ENCODE data around the gene PDF.

PDF gene

DNA sequence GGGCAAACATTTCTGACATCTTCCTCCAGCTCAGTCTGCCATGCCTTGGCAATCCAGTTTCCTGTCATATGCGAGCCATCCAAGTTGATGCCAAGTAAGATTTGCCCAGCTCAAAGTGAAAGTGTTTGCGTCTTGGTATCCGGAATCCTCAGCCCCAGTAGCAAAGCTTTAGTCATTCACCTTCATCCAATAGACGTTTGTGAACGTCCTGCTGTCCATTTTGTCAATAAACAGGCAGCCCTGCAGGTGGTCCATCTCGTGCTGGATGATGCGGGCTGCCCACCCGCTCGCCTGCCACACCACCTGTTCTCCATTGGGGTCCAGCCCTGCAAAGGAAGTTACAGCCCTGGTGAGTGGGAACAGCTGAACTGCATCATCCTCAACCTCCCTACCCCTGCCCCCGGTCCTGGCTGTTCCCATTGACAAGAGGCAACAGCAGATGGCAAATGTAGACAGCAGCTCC is 1.5 kb downstream of the PDF start:
- TF ChIP-seq, protein P1, sequence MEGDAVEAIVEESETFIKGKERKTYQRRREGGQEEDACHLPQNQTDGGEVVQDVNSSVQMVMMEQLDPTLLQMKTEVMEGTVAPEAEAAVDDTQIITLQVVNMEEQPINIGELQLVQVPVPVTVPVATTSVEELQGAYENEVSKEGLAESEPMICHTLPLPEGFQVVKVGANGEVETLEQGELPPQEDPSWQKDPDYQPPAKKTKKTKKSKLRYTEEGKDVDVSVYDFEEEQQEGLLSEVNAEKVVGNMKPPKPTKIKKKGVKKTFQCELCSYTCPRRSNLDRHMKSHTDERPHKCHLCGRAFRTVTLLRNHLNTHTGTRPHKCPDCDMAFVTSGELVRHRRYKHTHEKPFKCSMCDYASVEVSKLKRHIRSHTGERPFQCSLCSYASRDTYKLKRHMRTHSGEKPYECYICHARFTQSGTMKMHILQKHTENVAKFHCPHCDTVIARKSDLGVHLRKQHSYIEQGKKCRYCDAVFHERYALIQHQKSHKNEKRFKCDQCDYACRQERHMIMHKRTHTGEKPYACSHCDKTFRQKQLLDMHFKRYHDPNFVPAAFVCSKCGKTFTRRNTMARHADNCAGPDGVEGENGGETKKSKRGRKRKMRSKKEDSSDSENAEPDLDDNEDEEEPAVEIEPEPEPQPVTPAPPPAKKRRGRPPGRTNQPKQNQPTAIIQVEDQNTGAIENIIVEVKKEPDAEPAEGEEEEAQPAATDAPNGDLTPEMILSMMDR (IDR thresholded peaks at IDR 0.05; ENCODE audit: low read length, missing control alignments), result no peak
- H3K4me3 ChIP-seq (replicated peaks; ENCODE audit: low read depth, low read length), result peak overlapping the region; percentile 69
- peak; percentile 13 for DNase-seq (ENCODE audit: low read depth)

DNA sequence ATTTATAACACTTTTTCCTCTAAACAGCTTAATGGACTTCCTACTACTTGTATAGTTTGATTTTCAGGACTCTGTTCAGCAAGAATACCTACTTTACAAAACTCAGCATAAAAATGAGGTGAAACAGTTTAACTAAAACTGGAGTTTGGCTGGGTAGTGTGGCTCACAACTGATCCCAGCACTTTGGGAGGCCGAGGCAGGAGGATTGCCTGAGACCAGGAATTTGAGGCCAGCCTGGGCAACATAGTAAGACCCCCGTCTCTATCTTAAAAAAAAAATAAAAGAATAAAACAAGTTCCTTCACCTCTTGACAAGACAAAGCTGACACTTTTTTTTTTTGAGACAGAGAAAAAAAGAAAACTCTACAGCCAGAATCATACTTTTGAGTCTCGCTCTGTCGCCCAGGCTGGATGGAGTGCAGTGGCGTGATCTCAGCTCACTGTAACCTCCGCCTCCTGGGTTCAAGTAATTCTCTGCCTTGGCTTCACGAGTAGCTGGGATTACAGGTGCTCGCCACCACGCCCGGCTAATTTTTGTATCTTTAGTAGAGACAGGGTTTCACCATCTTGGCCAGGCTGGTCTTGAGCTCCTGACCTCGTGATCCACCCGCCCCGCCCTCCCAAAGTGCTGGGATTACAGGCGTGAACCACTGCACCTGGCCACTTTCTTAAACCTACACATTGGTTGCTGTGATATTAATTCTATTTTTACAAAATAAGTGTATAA is 2.6 kb downstream of the PDF start:
- no peak overlapping the region for H3K4me3 ChIP-seq (replicated peaks; ENCODE audit: low read depth, low read length)
- TF ChIP-seq, protein P1 (IDR thresholded peaks at IDR 0.05; ENCODE audit: low read length, missing control alignments), result no peak
- DNase-seq (ENCODE audit: low read depth), result no peak

DNA sequence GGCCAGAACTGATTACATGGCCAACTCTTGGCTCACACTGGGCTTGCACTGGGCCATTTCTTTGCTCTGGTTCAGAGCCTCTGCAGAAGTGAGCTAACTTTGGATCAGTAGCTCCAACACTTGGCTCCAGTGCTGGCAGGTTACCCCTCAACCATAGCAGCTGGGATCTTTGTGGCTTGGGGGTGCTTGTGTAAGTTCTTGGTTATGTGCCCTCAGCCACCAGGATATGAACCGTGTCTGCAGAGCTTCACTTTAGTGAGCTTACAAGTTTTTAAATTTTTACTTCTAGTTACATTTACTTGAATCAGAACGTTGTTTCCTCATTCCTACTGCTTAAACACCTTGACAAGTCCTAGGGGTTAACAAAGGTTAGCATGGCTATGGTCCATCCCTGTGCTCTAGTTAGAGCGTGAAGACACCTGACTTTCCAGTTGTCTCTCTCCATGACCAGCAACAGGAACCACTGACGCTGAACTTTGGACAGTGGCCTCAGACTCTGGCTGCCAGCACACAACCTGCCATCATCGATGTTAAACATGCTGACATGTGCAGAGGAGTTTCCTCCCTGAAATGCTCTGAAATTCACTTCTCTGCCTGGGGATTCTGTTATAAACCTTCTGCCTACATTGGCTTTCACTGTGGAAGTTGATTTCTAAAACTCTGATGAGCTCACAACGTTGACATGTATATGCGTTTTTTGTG is 4.1 kb downstream of the PDF start:
- H3K4me3 ChIP-seq (replicated peaks; ENCODE audit: low read depth, low read length), result no peak overlapping the region
- DNase-seq (ENCODE audit: low read depth), result no peak
- TF ChIP-seq, protein P1 (IDR thresholded peaks at IDR 0.05; ENCODE audit: low read length, missing control alignments), result no peak

DNA sequence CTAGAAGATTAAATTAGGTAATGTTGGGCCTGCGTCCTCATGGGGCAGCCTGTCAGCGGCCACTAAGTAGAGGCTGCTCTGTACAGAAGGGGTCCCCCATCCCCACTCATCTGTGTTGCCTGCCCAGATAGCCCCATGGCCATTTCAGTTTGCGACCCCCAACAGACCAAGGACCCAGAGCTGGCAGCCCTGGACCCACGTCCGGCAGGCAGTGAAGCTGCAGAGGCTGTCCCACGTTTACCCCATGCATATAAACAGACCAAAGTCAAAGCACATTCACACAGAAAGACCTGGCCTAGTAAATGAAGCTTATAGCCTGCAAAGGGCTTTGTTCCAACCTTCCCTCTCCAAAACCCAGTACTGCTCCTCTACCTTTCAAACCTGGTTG is 4.6 kb downstream of the PDF start:
- no peak overlapping the region for H3K4me3 ChIP-seq (replicated peaks; ENCODE audit: low read depth, low read length)

DNA sequence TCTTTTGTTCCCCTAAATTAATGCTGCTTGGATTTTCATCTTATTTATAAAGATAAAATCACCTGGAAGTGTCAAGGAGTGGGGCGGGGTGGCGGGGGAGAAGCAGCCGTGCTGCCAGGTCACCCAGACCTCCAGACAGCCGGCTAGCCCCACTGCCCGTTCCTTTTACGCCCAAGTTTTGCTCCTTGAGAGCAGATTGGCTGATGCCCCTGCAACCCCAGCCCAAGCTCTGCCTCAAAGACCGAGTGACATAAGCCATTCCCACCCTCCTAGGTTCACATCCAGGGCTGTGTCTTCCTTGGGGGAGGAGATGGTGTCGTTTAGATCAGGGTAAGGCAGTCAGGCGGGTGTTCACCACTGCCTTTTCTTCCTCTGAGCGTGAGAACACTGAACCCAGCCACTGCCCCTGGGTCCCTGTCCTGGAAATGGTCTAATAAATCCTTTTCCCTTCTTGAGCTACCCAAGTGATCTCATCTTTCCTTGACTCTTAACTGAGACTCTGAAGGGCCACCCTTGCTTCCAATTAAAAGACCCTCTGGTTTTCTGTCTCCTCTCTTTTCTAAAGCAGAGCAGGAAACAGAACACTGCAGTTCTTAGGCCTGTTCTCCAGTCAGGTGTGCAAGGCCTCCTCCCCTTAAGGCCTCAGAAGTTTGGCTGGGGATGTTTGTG is 5.7 kb downstream of the PDF start:
- no peak for DNase-seq (ENCODE audit: low read depth)
- H3K4me3 ChIP-seq (replicated peaks; ENCODE audit: low read depth, low read length), result no peak overlapping the region
- TF ChIP-seq, protein P1 (IDR thresholded peaks at IDR 0.05; ENCODE audit: low read length, missing control alignments), result no peak

More for the DNA sequence above, 4.6 kb downstream of the PDF start:
- DNase-seq (ENCODE audit: low read depth), result no peak
- TF ChIP-seq, protein P1 (IDR thresholded peaks at IDR 0.05; ENCODE audit: low read length, missing control alignments), result no peak

DNA sequence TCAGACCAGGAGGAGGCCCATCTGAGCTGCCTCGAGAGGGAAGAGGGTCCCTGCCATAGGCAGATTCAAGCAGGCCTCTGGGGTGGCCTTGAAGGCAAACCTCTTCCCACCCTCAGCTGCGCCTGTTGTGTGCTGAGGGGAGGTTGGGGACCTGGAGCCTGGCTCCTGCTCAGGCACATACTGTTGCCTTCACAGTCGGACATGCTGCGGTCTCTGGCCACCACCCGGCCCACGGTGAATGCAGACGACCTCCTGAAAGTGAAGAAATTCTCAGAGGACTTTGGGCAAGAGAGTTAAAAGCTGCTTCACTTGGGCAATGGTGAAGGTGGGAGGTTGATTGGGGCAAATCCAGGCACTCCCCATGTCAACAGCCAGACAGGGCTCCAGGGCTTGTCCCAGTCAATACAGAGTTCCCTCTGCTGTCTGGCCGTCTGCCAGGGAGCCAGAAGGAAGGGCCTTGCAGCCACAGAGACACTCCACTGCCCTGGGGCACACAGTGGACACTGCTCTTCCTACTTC is 6.3 kb downstream of the PDF start:
- TF ChIP-seq, protein P1 (IDR thresholded peaks at IDR 0.05; ENCODE audit: low read length, missing control alignments), result no peak
- no peak for DNase-seq (ENCODE audit: low read depth)
- H3K4me3 ChIP-seq (replicated peaks; ENCODE audit: low read depth, low read length), result no peak overlapping the region

Data from fibroblast of pulmonary artery (primary cell).